Chondrocyte (in vitro differentiated cells): ENCODE measurements around the gene FAM241A. TPM values are rescaled to one million over a fixed set of nuclear protein-coding genes. Genes with fewer than 3 reads are reported as not detected.

Experiments
- DNase-seq: peaks from one replicate; pipeline ENCODE4 v3.0.0; 2021; ENCODE audit warnings: mixed read lengths, low spot score
- H3K27ac Mint-ChIP-seq: one replicate; pipeline ENCODE4 v1.8.0; 2021; ENCODE audit warnings: mild to moderate bottlenecking, moderate library complexity, mixed read lengths; ENCODE audit not compliant: unreplicated experiment
- H3K27me3 Mint-ChIP-seq: 2 replicates; pipeline ENCODE4 v1.8.0; 2021; ENCODE audit warnings: low read depth, mixed read lengths
- H3K36me3 Mint-ChIP-seq: 2 replicates; pipeline ENCODE4 v1.8.0; 2021; ENCODE audit warnings: low read depth, mixed read lengths
- H3K4me1 Mint-ChIP-seq: 2 replicates; pipeline ENCODE4 v1.8.0; 2021; ENCODE audit warnings: low read depth, mild to moderate bottlenecking, mixed read lengths
- H3K4me3 Mint-ChIP-seq: one replicate; pipeline ENCODE4 v1.8.0; 2021; ENCODE audit warnings: mild to moderate bottlenecking, moderate library complexity, mixed read lengths; ENCODE audit not compliant: unreplicated experiment
- H3K9me3 Mint-ChIP-seq: 2 replicates; pipeline ENCODE4 v1.8.0; 2021; ENCODE audit warnings: low read depth, mixed read lengths
- CTCF ChIP-seq: fragments of 200-600 bp; sonication (generic); IDR thresholded peaks from 2 replicates; pipeline ENCODE4 v1.5.0; 2021; ENCODE audit warnings: antibody characterized with exemption, mild to moderate bottlenecking, moderate library complexity
- total RNA-seq: library from RNA; stranded (reverse); gene quantifications from 3 replicates; pipeline ENCODE4 v1.2.1, GENCODE V29; 2021

Gene FAM241A
- total RNA-seq, 1 donor from 2014 or later = 0.62 TPM

GRCh38 chr4:112127048-112127637 is 18.1 kb upstream of the FAM241A start:
- peak overlapping the region; percentile 66 for H3K27ac Mint-ChIP-seq
- no peak for TF ChIP-seq CTCF
- peaks cover 24% of the 10 kb centered on the region for H3K4me1 Mint-ChIP-seq
- H3K4me3 Mint-ChIP-seq = no peak overlapping the region
- H3K9me3 Mint-ChIP-seq = no peaks in the 10 kb centered on the region
- H3K36me3 Mint-ChIP-seq = no peaks in the 10 kb centered on the region
- peaks cover 9% of the 10 kb centered on the region for H3K27me3 Mint-ChIP-seq
- no peak for DNase-seq

DNA sequence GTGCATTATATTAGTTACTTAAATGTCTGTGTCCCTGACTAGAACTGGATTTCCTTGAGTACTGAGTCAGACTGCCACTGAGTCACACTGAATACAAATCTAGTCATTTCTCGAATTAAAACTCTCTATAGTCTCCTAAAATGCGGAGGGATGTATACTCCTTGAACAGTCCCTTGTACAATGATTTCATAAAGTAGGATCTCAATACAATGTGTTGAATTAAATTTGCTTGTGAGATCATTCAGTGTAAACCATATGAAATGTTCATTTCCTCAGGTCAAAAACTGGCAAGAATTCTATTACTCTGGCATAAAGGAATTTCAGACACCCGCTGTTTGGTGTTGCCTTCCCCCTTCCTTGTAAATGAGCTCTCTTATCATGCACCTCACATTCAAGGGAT is 17.5 kb upstream of the FAM241A start:
- Mint-ChIP-seq H3K4me3 (no peak overlapping the region), H3K27me3 (peaks cover 11% of the 10 kb centered on the region), H3K4me1 (peaks cover 24% of the 10 kb centered on the region), H3K9me3 (no peaks in the 10 kb centered on the region), H3K27ac (peak overlapping the region; percentile 66), H3K36me3 (no peaks in the 10 kb centered on the region)
- DNase-seq = no peak
- TF ChIP-seq CTCF = no peak

- no peak for TF ChIP-seq CTCF
- H3K27ac Mint-ChIP-seq = no peak overlapping the region
- no peaks in the 10 kb centered on the region for H3K36me3 Mint-ChIP-seq
- DNase-seq = no peak
- H3K9me3 Mint-ChIP-seq = no peaks in the 10 kb centered on the region
- peaks cover 15% of the 10 kb centered on the region for H3K27me3 Mint-ChIP-seq
- peaks cover 24% of the 10 kb centered on the region for H3K4me1 Mint-ChIP-seq
- H3K4me3 Mint-ChIP-seq = no peak overlapping the region
Measured at GRCh38 chr4:112128452-112128851, 16.8 kb upstream of the FAM241A start.

- H3K4me3 Mint-ChIP-seq = no peak overlapping the region
- H3K27me3 Mint-ChIP-seq = peaks cover 22% of the 10 kb centered on the region
- TF ChIP-seq CTCF = no peak
- H3K27ac Mint-ChIP-seq = peak overlapping the region; percentile 39
- no peaks in the 10 kb centered on the region for H3K36me3 Mint-ChIP-seq
- peaks cover 2% of the 10 kb centered on the region for H3K9me3 Mint-ChIP-seq
- no peak for DNase-seq
- peaks cover 18% of the 10 kb centered on the region for H3K4me1 Mint-ChIP-seq
Measured at GRCh38 chr4:112130906-112131305, 14.3 kb upstream of the FAM241A start.

DNA sequence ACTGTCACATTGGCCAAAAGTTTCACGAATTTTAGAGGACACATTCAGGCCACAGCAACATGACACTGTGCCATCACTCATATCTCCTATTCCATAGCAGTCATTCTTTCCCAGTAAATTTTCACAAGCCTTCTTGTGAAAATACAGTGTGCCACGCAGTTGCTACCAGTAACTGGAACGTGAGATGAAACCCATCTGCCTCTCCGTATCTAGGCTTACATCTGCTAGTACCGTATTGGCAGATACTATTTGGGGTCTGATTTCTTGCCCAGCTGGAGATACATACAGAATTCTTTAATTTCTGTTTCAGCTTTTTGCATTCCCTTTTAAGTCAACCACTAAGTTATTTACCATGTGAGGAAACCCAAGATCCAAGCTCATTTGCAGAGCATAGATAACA is 8.7 kb upstream of the FAM241A start:
- Mint-ChIP-seq H3K27ac (no peak overlapping the region), H3K9me3 (peaks cover 5% of the 10 kb centered on the region), H3K36me3 (no peaks in the 10 kb centered on the region), H3K27me3 (peaks cover 14% of the 10 kb centered on the region), H3K4me3 (no peak overlapping the region), H3K4me1 (peaks cover 7% of the 10 kb centered on the region)
- TF ChIP-seq CTCF = no peak
- no peak for DNase-seq
